ENCODE measurements around the gene IL17D.
"Not testable (repeated sequence)": the region's sequence is repeated elsewhere in the genome, so short reads cannot be mapped to it uniquely, and the experiment has no call there.

IL17D gene

GRCh38 chr13:20679879-20680278 is 23.6 kb upstream of the IL17D start:
- H3K23ac ChIP-seq (ENCODE audit: low read length), result no peak overlapping the region
- no CpG with 5 or more reads among the region's 3 CpGs for WGBS (ENCODE audit: extremely low coverage, insufficient coverage, insufficient read length)
- no peak overlapping the region for H2AFZ ChIP-seq (ENCODE audit: insufficient read depth, low read length, poor library complexity)
- H3K4me3 ChIP-seq (ENCODE audit: low read depth, low read length), result no peak overlapping the region
- DNase-seq, result peak; percentile 14 to 58
- no peak overlapping the region for H3K27ac ChIP-seq (ENCODE audit: low read depth, low read length)
- no peaks in the 10 kb centered on the region for H3K79me2 ChIP-seq (ENCODE audit: control insufficient read depth, insufficient read depth, low read length, poor library complexity)
- H3K36me3 ChIP-seq (ENCODE audit: control insufficient read depth in 1 of 2, insufficient read depth in 2 of 2, low read length in 2 of 2), result no peaks in the 10 kb centered on the region
- peaks cover 2% of the 10 kb centered on the region for H3K79me1 ChIP-seq (ENCODE audit: low read length)
- H2BK12ac ChIP-seq (ENCODE audit: low read length), result no peak overlapping the region
- H3K14ac ChIP-seq (ENCODE audit: low read length), result no peak overlapping the region
- no peaks in the 10 kb centered on the region for H3K27me3 ChIP-seq (ENCODE audit: insufficient read depth, low read length)
- peaks cover 2 to 15% of the 10 kb centered on the region in 2 experiments for H3K4me1 ChIP-seq (ENCODE audit: control insufficient read depth in 1 of 2, insufficient read depth in 2 of 2, low read length in 2 of 2)
- no peak overlapping the region for H3K4me2 ChIP-seq (ENCODE audit: low read length)
- H3K18ac ChIP-seq (ENCODE audit: low read length), result no peak overlapping the region
- no peaks in the 10 kb centered on the region for H3K9me3 ChIP-seq (ENCODE audit: insufficient read depth, low read depth, low read length)
- H2AK5ac ChIP-seq (ENCODE audit: low read length), result no peak overlapping the region
- H3K4ac ChIP-seq (ENCODE audit: low read depth, low read length), result no peak overlapping the region
- no peak overlapping the region for H4K91ac ChIP-seq (ENCODE audit: low read depth, low read length)
- H2BK120ac ChIP-seq (ENCODE audit: insufficient read depth, low read length, poor library complexity), result no peak overlapping the region
- no peak overlapping the region for H4K12ac ChIP-seq (ENCODE audit: low read depth, low read length)
- H2BK5ac ChIP-seq (ENCODE audit: low read depth, low read length, poor library complexity), result no peak overlapping the region
- H4K8ac ChIP-seq (ENCODE audit: low read depth, low read length), result no peak overlapping the region
- no peak overlapping the region for H3K9ac ChIP-seq (ENCODE audit: low read length)

GRCh38 chr13:20680416-20681080 is 23.0 kb upstream of the IL17D start:
- no peak overlapping the region for H4K91ac ChIP-seq (ENCODE audit: low read depth, low read length)
- no peak overlapping the region for H3K27ac ChIP-seq (ENCODE audit: low read depth, low read length)
- no CpG with 5 or more reads among the region's 10 CpGs for WGBS (ENCODE audit: extremely low coverage, insufficient coverage, insufficient read length)
- peaks cover 2 to 17% of the 10 kb centered on the region in 2 experiments for H3K4me1 ChIP-seq (ENCODE audit: control insufficient read depth in 1 of 2, insufficient read depth in 2 of 2, low read length in 2 of 2)
- H2BK5ac ChIP-seq (ENCODE audit: low read depth, low read length, poor library complexity), result no peak overlapping the region
- H2AFZ ChIP-seq (ENCODE audit: insufficient read depth, low read length, poor library complexity), result no peak overlapping the region
- no peak overlapping the region for H3K4me2 ChIP-seq (ENCODE audit: low read length)
- no peak overlapping the region for H3K18ac ChIP-seq (ENCODE audit: low read length)
- H2BK12ac ChIP-seq (ENCODE audit: low read length), result no peak overlapping the region
- DNase-seq, result peak; percentile 84 to 97
- no peaks in the 10 kb centered on the region for H3K9me3 ChIP-seq (ENCODE audit: insufficient read depth, low read depth, low read length)
- no peak overlapping the region for H4K12ac ChIP-seq (ENCODE audit: low read depth, low read length)
- no peak overlapping the region for H3K4ac ChIP-seq (ENCODE audit: low read depth, low read length)
- H2BK120ac ChIP-seq (ENCODE audit: insufficient read depth, low read length, poor library complexity), result no peak overlapping the region
- peaks cover 2% of the 10 kb centered on the region for H3K79me1 ChIP-seq (ENCODE audit: low read length)
- H3K14ac ChIP-seq (ENCODE audit: low read length), result no peak overlapping the region
- no peaks in the 10 kb centered on the region for H3K27me3 ChIP-seq (ENCODE audit: insufficient read depth, low read length)
- no peak overlapping the region for H2AK5ac ChIP-seq (ENCODE audit: low read length)
- H4K8ac ChIP-seq (ENCODE audit: low read depth, low read length), result no peak overlapping the region
- no peak overlapping the region for H3K23ac ChIP-seq (ENCODE audit: low read length)
- H3K79me2 ChIP-seq (ENCODE audit: control insufficient read depth, insufficient read depth, low read length, poor library complexity), result no peaks in the 10 kb centered on the region
- no peak overlapping the region for H3K4me3 ChIP-seq (ENCODE audit: low read depth, low read length)
- H3K9ac ChIP-seq (ENCODE audit: low read length), result no peak overlapping the region
- no peaks in the 10 kb centered on the region for H3K36me3 ChIP-seq (ENCODE audit: control insufficient read depth in 1 of 2, insufficient read depth in 2 of 2, low read length in 2 of 2)

GRCh38 chr13:20681481-20681880 is 22.0 kb upstream of the IL17D start:
- not testable (repeated sequence) for H4K91ac ChIP-seq (ENCODE audit: low read depth, low read length); H3K18ac ChIP-seq (ENCODE audit: low read length); H3K36me3 ChIP-seq (ENCODE audit: control insufficient read depth in 1 of 2, insufficient read depth in 2 of 2, low read length in 2 of 2); H2BK5ac ChIP-seq (ENCODE audit: low read depth, low read length, poor library complexity); H3K4ac ChIP-seq (ENCODE audit: low read depth, low read length); H4K12ac ChIP-seq (ENCODE audit: low read depth, low read length); H2BK12ac ChIP-seq (ENCODE audit: low read length); H3K9ac ChIP-seq (ENCODE audit: low read length); H3K27ac ChIP-seq (ENCODE audit: low read depth, low read length); H2AK5ac ChIP-seq (ENCODE audit: low read length); H3K14ac ChIP-seq (ENCODE audit: low read length); H4K8ac ChIP-seq (ENCODE audit: low read depth, low read length); H3K9me3 ChIP-seq (ENCODE audit: insufficient read depth, low read depth, low read length); H2AFZ ChIP-seq (ENCODE audit: insufficient read depth, low read length, poor library complexity); H3K27me3 ChIP-seq (ENCODE audit: insufficient read depth, low read length); H3K79me1 ChIP-seq (ENCODE audit: low read length); H3K4me2 ChIP-seq (ENCODE audit: low read length); H3K79me2 ChIP-seq (ENCODE audit: control insufficient read depth, insufficient read depth, low read length, poor library complexity); H2BK120ac ChIP-seq (ENCODE audit: insufficient read depth, low read length, poor library complexity); H3K23ac ChIP-seq (ENCODE audit: low read length); H3K4me3 ChIP-seq (ENCODE audit: low read depth, low read length)
- peaks cover 2 to 17% of the 10 kb centered on the region in 2 experiments for H3K4me1 ChIP-seq (ENCODE audit: control insufficient read depth in 1 of 2, insufficient read depth in 2 of 2, low read length in 2 of 2)
- DNase-seq, result peak in 1 of 2 donors; percentile 45
- no CpG with 5 or more reads among the region's 5 CpGs for WGBS (ENCODE audit: extremely low coverage, insufficient coverage, insufficient read length)

- Histone ChIP-seq H3K4me2 (ENCODE audit: low read length) (no peak overlapping the region), H4K91ac (ENCODE audit: low read depth, low read length) (no peak overlapping the region), H2AK5ac (ENCODE audit: low read length) (no peak overlapping the region), H3K18ac (ENCODE audit: low read length) (no peak overlapping the region), H3K23ac (ENCODE audit: low read length) (no peak overlapping the region), H3K9me3 (ENCODE audit: insufficient read depth, low read depth, low read length) (no peaks in the 10 kb centered on the region), H2BK120ac (ENCODE audit: insufficient read depth, low read length, poor library complexity) (no peak overlapping the region), H2BK5ac (ENCODE audit: low read depth, low read length, poor library complexity) (no peak overlapping the region), H3K4me1 (ENCODE audit: control insufficient read depth in 1 of 2, insufficient read depth in 2 of 2, low read length in 2 of 2) (peaks cover 2 to 17% of the 10 kb centered on the region in 2 experiments), H2BK12ac (ENCODE audit: low read length) (no peak overlapping the region), H3K9ac (ENCODE audit: low read length) (no peak overlapping the region), H3K36me3 (ENCODE audit: control insufficient read depth in 1 of 2, insufficient read depth in 2 of 2, low read length in 2 of 2) (no peaks in the 10 kb centered on the region), H3K14ac (ENCODE audit: low read length) (no peak overlapping the region), H3K4ac (ENCODE audit: low read depth, low read length) (no peak overlapping the region), H3K79me2 (ENCODE audit: control insufficient read depth, insufficient read depth, low read length, poor library complexity) (no peaks in the 10 kb centered on the region), H2AFZ (ENCODE audit: insufficient read depth, low read length, poor library complexity) (no peak overlapping the region), H3K4me3 (ENCODE audit: low read depth, low read length) (no peak overlapping the region), H4K12ac (ENCODE audit: low read depth, low read length) (no peak overlapping the region), H3K27me3 (ENCODE audit: insufficient read depth, low read length) (no peaks in the 10 kb centered on the region), H3K27ac (ENCODE audit: low read depth, low read length) (no peak overlapping the region), H4K8ac (ENCODE audit: low read depth, low read length) (no peak overlapping the region), H3K79me1 (ENCODE audit: low read length) (peaks cover 2% of the 10 kb centered on the region)
- WGBS (ENCODE audit: extremely low coverage, insufficient coverage, insufficient read length), result no CpG with 5 or more reads among the region's 1 CpG
- DNase-seq, result no peak
Measured at GRCh38 chr13:20682061-20682460, 21.4 kb upstream of the IL17D start.
